ENCODE results near the gene BICRAL.

BICRAL gene

GRCh38 chr6:42818416-42818815 is 36.6 kb downstream of the BICRAL start:
- no peak for TF ChIP-seq CTCF (IDR thresholded peaks at IDR 0.05; ENCODE audit: insufficient read depth, low read length, missing control alignments)
- ChIA-PET POLR2A (no interaction called here), CTCF (interaction anchor here (1.1 to 1.9 kb wide), 4 partner anchors 10 to 156 kb away, joined by 3 to 6 read pairs (median 4); no protein-coding TSS in a partner anchor)
- no peak for DNase-seq (ENCODE audit: low read depth, low spot score)
- H3K4me3 ChIP-seq (ENCODE audit: low read depth, low read length), result no peak overlapping the region

- H3K4me3 ChIP-seq (ENCODE audit: low read depth, low read length), result no peak overlapping the region
- ChIA-PET CTCF (interaction anchor here (1.1 to 1.9 kb wide), 4 partner anchors 10 to 157 kb away, joined by 3 to 6 read pairs (median 4); no protein-coding TSS in a partner anchor), POLR2A (no interaction called here)
- no peak for DNase-seq (ENCODE audit: low read depth, low spot score)
- TF ChIP-seq CTCF (IDR thresholded peaks at IDR 0.05; ENCODE audit: insufficient read depth, low read length, missing control alignments), result no peak
Observed at GRCh38 chr6:42818878-42819277, 37.0 kb downstream of the BICRAL start.

GRCh38 chr6:42819803-42820511 is 38.1 kb downstream of the BICRAL start:
- POLR2A ChIA-PET, result no interaction called here

GRCh38 chr6:42820512-42821340 is 38.9 kb downstream of the BICRAL start:
- ChIA-PET CTCF (no interaction called here), POLR2A (no interaction called here)

More at GRCh38 chr6:42819803-42820511, 38.1 kb downstream of the BICRAL start:
- DNase-seq (ENCODE audit: low read depth, low spot score), result no peak
- H3K4me3 ChIP-seq (ENCODE audit: low read depth, low read length), result no peak overlapping the region
- CTCF ChIA-PET, result no interaction called here
- TF ChIP-seq CTCF (IDR thresholded peaks at IDR 0.05; ENCODE audit: insufficient read depth, low read length, missing control alignments), result no peak

GRCh38 chr6:42821341-42821668 is 39.5 kb downstream of the BICRAL start:
- CTCF ChIA-PET, result no interaction called here
- no peak for TF ChIP-seq CTCF (IDR thresholded peaks at IDR 0.05; ENCODE audit: insufficient read depth, low read length, missing control alignments)
- no peak overlapping the region for H3K4me3 ChIP-seq (ENCODE audit: low read depth, low read length)
- no peak for DNase-seq (ENCODE audit: low read depth, low spot score)
- POLR2A ChIA-PET, result no interaction called here

More at GRCh38 chr6:42820512-42821340, 38.9 kb downstream of the BICRAL start:
- DNase-seq (ENCODE audit: low read depth, low spot score), result no peak
- H3K4me3 ChIP-seq (ENCODE audit: low read depth, low read length), result no peak overlapping the region
- TF ChIP-seq CTCF (IDR thresholded peaks at IDR 0.05; ENCODE audit: insufficient read depth, low read length, missing control alignments), result no peak

- no peak for DNase-seq (ENCODE audit: low read depth, low spot score)
- TF ChIP-seq CTCF (IDR thresholded peaks at IDR 0.05; ENCODE audit: insufficient read depth, low read length, missing control alignments), result no peak
- ChIA-PET CTCF (no interaction called here), POLR2A (no interaction called here)
- no peak overlapping the region for H3K4me3 ChIP-seq (ENCODE audit: low read depth, low read length)
Observed at GRCh38 chr6:42821846-42822245, 40.0 kb downstream of the BICRAL start.
